HCT116 (cell line): Measurements from ENCODE around the gene PARP2. TPM values are rescaled to one million over a fixed set of nuclear protein-coding genes. Genes with fewer than 3 reads are reported as not detected.

ENCODE experiments used
- ATAC-seq: fragments of 200-7000 bp; cut with Tn5 transposase; 2 replicates; pipeline ENCODE4 v1.9.1; 2020; ENCODE audit warnings: mild to moderate bottlenecking, moderate library complexity
- BruUV-seq: library from RNA; stranded (reverse); fragments of 400-500 nt; replicated peaks from 2 replicates; lab custom pipeline; 2021; lab: Mats Ljungman, UMichigan
- CTCF ChIA-PET: fragments of 300-600 bp; sonication (Branson Sonifier 250); formaldehyde crosslinking; loops from one replicate; lab custom pipeline; 2021; ENCODE audit warnings: antibody characterized with exemption; lab: Charles Lee
- POLR2A ChIA-PET: fragments of 300-600, 350-600 bp; sonication (Branson Sonifier 250); formaldehyde crosslinking; loops from one replicate; lab custom pipeline; 2021; ENCODE audit warnings: antibody characterized with exemption; lab: Charles Lee
- RAD21 ChIA-PET, 2 experiments: fragments of 300-600 bp; sonication (Branson Sonifier 250); formaldehyde crosslinking; loops; one replicate each; lab custom pipeline; 2023; ENCODE audit warnings: low total read pairs in 2 of 2; ENCODE audit not compliant: uncharacterized antibody in 2 of 2, unreplicated experiment in 2 of 2, low non-redundant PET in 1 of 2; lab: Charles Lee
- DNase-seq: peaks from one replicate; pipeline ENCODE4 v3.0.0-alpha.2; 2010; ENCODE audit warnings: low read depth, low spot score
- H2AFZ ChIP-seq: fragments of 200-600 bp; shearing (Covaris generic), sonication (generic); 2 replicates; pipeline ENCODE4 v1.6.1; 2017; ENCODE audit warnings: low read depth, mixed run types, mixed read lengths, antibody characterized with exemption, low read length; ENCODE audit not compliant: poor library complexity, severe bottlenecking
- H3K27ac ChIP-seq: 2 replicates; pipeline ENCODE4 v1.5.1; 2012; ENCODE audit warnings: low read depth, low read length
- H3K27me3 ChIP-seq: fragments of 200-600 bp; sonication (generic); 2 replicates; pipeline ENCODE4 v1.6.1; 2016; ENCODE audit warnings: mixed run types, low read length, mixed read lengths; ENCODE audit not compliant: insufficient read depth
- H3K36me3 ChIP-seq, 2 experiments: fragments of 200-500 bp in 1 of 2; fragments of 200-600 bp in 1 of 2; sonication (Bioruptor generic) in 1 of 2; sonication (generic) in 1 of 2; 2 replicates each; pipeline versions ENCODE4 v1.5.1 to v1.6.1; 2014 to 2016; ENCODE audit warnings: low read length in 2 of 2, inconsistent platforms in 1 of 2, mixed read lengths in 1 of 2, mixed run types in 1 of 2; ENCODE audit not compliant: insufficient read depth in 2 of 2, control insufficient read depth in 1 of 2
- H3K4me1 ChIP-seq, 2 experiments: fragments of 200-600 bp in 1 of 2; sonication (generic) in 1 of 2; 2 replicates each; pipeline versions ENCODE4 v1.5.1 to v1.6.1; 2012 to 2017; ENCODE audit warnings: low read length in 2 of 2, inconsistent platforms in 1 of 2, mild to moderate bottlenecking in 1 of 2, mixed read lengths in 1 of 2, mixed run types in 1 of 2, moderate library complexity in 1 of 2; ENCODE audit not compliant: insufficient read depth in 2 of 2, control insufficient read depth in 1 of 2
- H3K4me2 ChIP-seq: fragments of 200-600 bp; sonication (generic); 2 replicates; pipeline ENCODE4 v1.6.1; 2017; ENCODE audit warnings: mixed run types, low read length, mixed read lengths
- H3K4me3 ChIP-seq, 2 experiments: fragments of 200-600 bp in 1 of 2; sonication (generic) in 1 of 2; replicated peaks in 1 of 2; 2 replicates each; pipeline ENCODE4 v1.5.1; 2011 to 2016; ENCODE audit warnings: low read length in 2 of 2, control low read depth in 1 of 2, low read depth in 1 of 2, mild to moderate bottlenecking in 1 of 2, mixed read lengths in 1 of 2, mixed run types in 1 of 2
- H3K79me2 ChIP-seq: fragments of 200-600 bp; sonication (generic); 2 replicates; pipeline ENCODE4 v1.6.1; 2017; ENCODE audit warnings: mild to moderate bottlenecking, mixed run types, low read length, moderate library complexity, mixed read lengths; ENCODE audit not compliant: insufficient read depth
- H3K9ac ChIP-seq: fragments of 200-600 bp; sonication (generic); 2 replicates; pipeline ENCODE4 v1.6.1; 2016; ENCODE audit warnings: low read length, mixed read lengths
- H3K9me2 ChIP-seq: fragments of 200-600 bp; sonication (generic), shearing (Covaris generic); 2 replicates; pipeline ENCODE4 v1.6.1; 2017; ENCODE audit warnings: mixed run types, mild to moderate bottlenecking, moderate library complexity; ENCODE audit not compliant: insufficient read depth
- H3K9me3 ChIP-seq, 2 experiments: fragments of 200-500 bp in 1 of 2; fragments of 200-600 bp in 1 of 2; sonication (Bioruptor generic) in 1 of 2; sonication (generic) in 1 of 2; 2 replicates each; pipeline ENCODE4 v1.6.1; 2014 to 2017; ENCODE audit warnings: low read length in 2 of 2, mixed read lengths in 2 of 2, inconsistent platforms in 1 of 2, low read depth in 1 of 2, mild to moderate bottlenecking in 1 of 2, mixed run types in 1 of 2, moderate library complexity in 1 of 2; ENCODE audit not compliant: control insufficient read depth in 1 of 2, insufficient read depth in 1 of 2
- H4K20me1 ChIP-seq: fragments of 200-600 bp; sonication (generic), shearing (Covaris generic); 2 replicates; pipeline ENCODE4 v1.6.1; 2017; ENCODE audit warnings: mixed run types, mild to moderate bottlenecking, moderate library complexity; ENCODE audit not compliant: insufficient read depth
- CBX3 ChIP-seq: IDR thresholded peaks from 2 replicates; pipeline ENCODE4 v1.6.1; 2012; ENCODE audit warnings: low read depth
- EGR1 ChIP-seq: IDR thresholded peaks from 2 replicates; pipeline ENCODE4 v1.6.1; 2012; ENCODE audit warnings: low read depth
- EZH2 ChIP-seq: fragments of 200-600 bp; sonication (generic); IDR thresholded peaks from 2 replicates; pipeline ENCODE4 v1.6.1; 2017; ENCODE audit warnings: antibody characterized with exemption, mixed run types
- EZH2phosphoT487 ChIP-seq: fragments of 200-600 bp; IDR thresholded peaks from 2 replicates; pipeline ENCODE4 v1.6.1; 2018; ENCODE audit warnings: antibody characterized with exemption, borderline replicate concordance
- FOSL1 ChIP-seq: IDR thresholded peaks from 2 replicates; pipeline ENCODE4 v1.6.1; 2012; ENCODE audit warnings: low read depth
- JUND ChIP-seq: IDR thresholded peaks from 2 replicates; pipeline ENCODE4 v1.6.1; 2012
- POLR2AphosphoS5 ChIP-seq: IDR thresholded peaks from 2 replicates; pipeline ENCODE4 v1.6.1; 2011; ENCODE audit warnings: mild to moderate bottlenecking, low read depth, low read length, moderate library complexity
- SP1 ChIP-seq: IDR thresholded peaks from 2 replicates; pipeline ENCODE4 v1.6.1; 2012; ENCODE audit warnings: low read depth
- SRF ChIP-seq: IDR thresholded peaks from 2 replicates; pipeline ENCODE4 v1.6.1; 2012; ENCODE audit warnings: low read depth
- ZFX ChIP-seq: fragments of 450-650 bp; IDR thresholded peaks from 2 replicates; pipeline ENCODE4 v1.6.1; 2017
- intact Hi-C: fragments of 100-400 bp; cut with micrococcal nuclease; formaldehyde crosslinking; loops from 2 replicates; pipeline ENCODE4 v1.10.0; 2022
- total RNA-seq: library from RNA; stranded (reverse); gene quantifications from one replicate; pipeline ENCODE4 v1.2.1, GENCODE V29; 2021; ENCODE audit not compliant: unreplicated experiment
- TF ChIP-seq, protein P1 (sequence below), 3 experiments: fragments of 200-600 bp in 1 of 3; sonication (generic) in 1 of 3; IDR thresholded peaks in 2 of 3; conservative IDR thresholded peaks in 1 of 3; 2 replicates each; pipeline ENCODE4 v1.5.1; 2012 to 2017; ENCODE audit warnings: low read depth in 2 of 3, low read length in 2 of 3, antibody characterized with exemption in 1 of 3, borderline replicate concordance in 1 of 3, control low read depth in 1 of 3, mild to moderate bottlenecking in 1 of 3, mixed read lengths in 1 of 3, mixed run types in 1 of 3, moderate library complexity in 1 of 3; ENCODE audit not compliant: insufficient read depth in 1 of 3
- TF ChIP-seq, protein P2 (sequence below): IDR thresholded peaks from 2 replicates; pipeline ENCODE4 v1.6.1; 2012
- TF ChIP-seq, protein P3 (sequence below): IDR thresholded peaks from 2 replicates; pipeline ENCODE4 v1.6.1; 2012
- TF ChIP-seq, protein P4 (sequence below): IDR thresholded peaks from 2 replicates; pipeline ENCODE4 v1.6.1; 2012; ENCODE audit warnings: low read depth

PARP2 gene
- total RNA-seq, 1 experiment from 2014 or later: 51.8 TPM

DNA sequence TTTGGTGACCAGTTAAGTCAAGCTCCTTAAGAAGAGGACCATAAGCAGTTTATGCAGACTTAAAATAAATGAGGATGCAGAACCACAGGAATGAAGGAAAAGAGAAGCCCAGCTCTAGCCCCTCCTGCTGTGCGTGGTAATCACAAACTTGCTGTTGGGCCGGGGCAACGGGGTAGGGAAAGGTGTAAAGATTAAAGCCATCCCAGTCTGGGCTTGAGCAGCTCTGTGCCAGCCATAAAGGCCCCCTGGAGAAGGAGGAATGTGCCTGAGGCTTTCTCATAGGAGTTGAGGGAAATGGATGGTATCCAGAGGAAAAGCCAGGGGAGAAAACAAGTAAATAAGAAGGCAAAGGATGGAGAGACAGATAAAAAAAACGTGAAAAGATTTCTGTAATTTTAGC is 44.7 kb downstream of the PARP2 start:
- DNase-seq (no peak), ATAC-seq (no peak)
- peaks cover 31 to 47% of the 10 kb centered on the region in 2 experiments; a peak in 3 of 4 replicates for H3K36me3 ChIP-seq
- H3K27ac ChIP-seq: no peak overlapping the region
- H3K9ac ChIP-seq: no peak overlapping the region
- intact Hi-C loops: no loop called here
- no peak for TF ChIP-seq JUND
- TF ChIP-seq EZH2phosphoT487: no peak
- TF ChIP-seq CBX3: no peak
- TF ChIP-seq, protein P1, sequence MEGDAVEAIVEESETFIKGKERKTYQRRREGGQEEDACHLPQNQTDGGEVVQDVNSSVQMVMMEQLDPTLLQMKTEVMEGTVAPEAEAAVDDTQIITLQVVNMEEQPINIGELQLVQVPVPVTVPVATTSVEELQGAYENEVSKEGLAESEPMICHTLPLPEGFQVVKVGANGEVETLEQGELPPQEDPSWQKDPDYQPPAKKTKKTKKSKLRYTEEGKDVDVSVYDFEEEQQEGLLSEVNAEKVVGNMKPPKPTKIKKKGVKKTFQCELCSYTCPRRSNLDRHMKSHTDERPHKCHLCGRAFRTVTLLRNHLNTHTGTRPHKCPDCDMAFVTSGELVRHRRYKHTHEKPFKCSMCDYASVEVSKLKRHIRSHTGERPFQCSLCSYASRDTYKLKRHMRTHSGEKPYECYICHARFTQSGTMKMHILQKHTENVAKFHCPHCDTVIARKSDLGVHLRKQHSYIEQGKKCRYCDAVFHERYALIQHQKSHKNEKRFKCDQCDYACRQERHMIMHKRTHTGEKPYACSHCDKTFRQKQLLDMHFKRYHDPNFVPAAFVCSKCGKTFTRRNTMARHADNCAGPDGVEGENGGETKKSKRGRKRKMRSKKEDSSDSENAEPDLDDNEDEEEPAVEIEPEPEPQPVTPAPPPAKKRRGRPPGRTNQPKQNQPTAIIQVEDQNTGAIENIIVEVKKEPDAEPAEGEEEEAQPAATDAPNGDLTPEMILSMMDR (IDR thresholded peaks at IDR 0.05 in 2 of 3, conservative IDR thresholded peaks at IDR 0.05 in 1 of 3; ENCODE audit: borderline replicate concordance in 1 of 3, insufficient read depth in 1 of 3, low read depth in 2 of 3, low read length in 2 of 3): no peak
- no peak for TF ChIP-seq FOSL1
- TF ChIP-seq, protein P2, sequence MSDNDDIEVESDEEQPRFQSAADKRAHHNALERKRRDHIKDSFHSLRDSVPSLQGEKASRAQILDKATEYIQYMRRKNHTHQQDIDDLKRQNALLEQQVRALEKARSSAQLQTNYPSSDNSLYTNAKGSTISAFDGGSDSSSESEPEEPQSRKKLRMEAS: no peak
- no peak for TF ChIP-seq POLR2AphosphoS5
- no peak for TF ChIP-seq EZH2
- TF ChIP-seq ZFX: no peak
- no peaks in the 10 kb centered on the region for H3K27me3 ChIP-seq
- no peaks in the 10 kb centered on the region for H3K9me2 ChIP-seq
- no peak overlapping the region for H3K4me3 ChIP-seq
- no peaks in the 10 kb centered on the region for H3K4me1 ChIP-seq
- no peaks in the 10 kb centered on the region for H3K79me2 ChIP-seq
- no peak overlapping the region for H2AFZ ChIP-seq
- H3K9me3 ChIP-seq: no peaks in the 10 kb centered on the region
- no peak overlapping the region for H3K4me2 ChIP-seq
- BruUV-seq: no TSS peak
- RAD21 ChIA-PET: no interaction called here
- POLR2A ChIA-PET: no interaction called here
- no peaks in the 10 kb centered on the region for H4K20me1 ChIP-seq
- CTCF ChIA-PET: no interaction called here

DNA sequence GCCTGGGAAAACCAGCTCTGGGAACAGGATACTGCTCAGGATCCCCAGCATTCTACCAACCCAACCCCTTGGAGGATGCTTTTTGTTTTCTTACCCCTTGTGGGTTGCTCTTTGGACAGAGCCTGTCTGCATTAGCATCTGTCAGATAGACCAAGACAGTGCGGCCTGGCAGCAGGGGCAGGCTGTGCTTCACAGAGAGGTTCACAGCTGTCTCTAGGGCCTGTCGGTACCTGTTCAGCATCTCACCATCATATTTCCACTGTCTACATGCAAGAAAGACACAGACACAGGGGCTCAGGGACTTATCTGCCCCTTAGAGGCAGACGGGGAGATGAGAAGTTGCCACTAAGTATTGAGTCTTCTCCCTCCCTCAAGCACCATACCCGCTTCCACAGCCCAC is 48.1 kb downstream of the PARP2 start:
- ChIA-PET RAD21 (no interaction called here), POLR2A (no interaction called here), CTCF (no interaction called here)
- Histone ChIP-seq H3K9ac (no peak overlapping the region), H3K9me3 (no peaks in the 10 kb centered on the region), H2AFZ (no peak overlapping the region), H3K4me3 (no peak overlapping the region), H3K27me3 (no peaks in the 10 kb centered on the region), H3K79me2 (no peaks in the 10 kb centered on the region), H4K20me1 (no peaks in the 10 kb centered on the region), H3K4me1 (no peaks in the 10 kb centered on the region), H3K36me3 (peaks cover 35 to 45% of the 10 kb centered on the region in 2 experiments; a peak in 3 of 4 replicates), H3K4me2 (no peak overlapping the region), H3K9me2 (no peaks in the 10 kb centered on the region), H3K27ac (no peak overlapping the region)
- intact Hi-C loops: no loop called here
- no peak for DNase-seq
- no peak for ATAC-seq
- no TSS peak for BruUV-seq
- TF ChIP-seq SP1: no peak
- TF ChIP-seq SRF: no peak
- no peak for TF ChIP-seq CBX3
- TF ChIP-seq, protein P3, sequence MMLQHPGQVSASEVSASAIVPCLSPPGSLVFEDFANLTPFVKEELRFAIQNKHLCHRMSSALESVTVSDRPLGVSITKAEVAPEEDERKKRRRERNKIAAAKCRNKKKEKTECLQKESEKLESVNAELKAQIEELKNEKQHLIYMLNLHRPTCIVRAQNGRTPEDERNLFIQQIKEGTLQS: no peak
- no peak for TF ChIP-seq EGR1
- TF ChIP-seq, protein P4, sequence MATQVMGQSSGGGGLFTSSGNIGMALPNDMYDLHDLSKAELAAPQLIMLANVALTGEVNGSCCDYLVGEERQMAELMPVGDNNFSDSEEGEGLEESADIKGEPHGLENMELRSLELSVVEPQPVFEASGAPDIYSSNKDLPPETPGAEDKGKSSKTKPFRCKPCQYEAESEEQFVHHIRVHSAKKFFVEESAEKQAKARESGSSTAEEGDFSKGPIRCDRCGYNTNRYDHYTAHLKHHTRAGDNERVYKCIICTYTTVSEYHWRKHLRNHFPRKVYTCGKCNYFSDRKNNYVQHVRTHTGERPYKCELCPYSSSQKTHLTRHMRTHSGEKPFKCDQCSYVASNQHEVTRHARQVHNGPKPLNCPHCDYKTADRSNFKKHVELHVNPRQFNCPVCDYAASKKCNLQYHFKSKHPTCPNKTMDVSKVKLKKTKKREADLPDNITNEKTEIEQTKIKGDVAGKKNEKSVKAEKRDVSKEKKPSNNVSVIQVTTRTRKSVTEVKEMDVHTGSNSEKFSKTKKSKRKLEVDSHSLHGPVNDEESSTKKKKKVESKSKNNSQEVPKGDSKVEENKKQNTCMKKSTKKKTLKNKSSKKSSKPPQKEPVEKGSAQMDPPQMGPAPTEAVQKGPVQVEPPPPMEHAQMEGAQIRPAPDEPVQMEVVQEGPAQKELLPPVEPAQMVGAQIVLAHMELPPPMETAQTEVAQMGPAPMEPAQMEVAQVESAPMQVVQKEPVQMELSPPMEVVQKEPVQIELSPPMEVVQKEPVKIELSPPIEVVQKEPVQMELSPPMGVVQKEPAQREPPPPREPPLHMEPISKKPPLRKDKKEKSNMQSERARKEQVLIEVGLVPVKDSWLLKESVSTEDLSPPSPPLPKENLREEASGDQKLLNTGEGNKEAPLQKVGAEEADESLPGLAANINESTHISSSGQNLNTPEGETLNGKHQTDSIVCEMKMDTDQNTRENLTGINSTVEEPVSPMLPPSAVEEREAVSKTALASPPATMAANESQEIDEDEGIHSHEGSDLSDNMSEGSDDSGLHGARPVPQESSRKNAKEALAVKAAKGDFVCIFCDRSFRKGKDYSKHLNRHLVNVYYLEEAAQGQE: no peak
